HG03342 (cell line): ENCODE data around the gene DGKA.
A peak's percentile ranks its signal among the peaks of the same experiment; 100 is the strongest.

ENCODE experiments used
- ATAC-seq: cut with Tn5 transposase; IDR thresholded peaks from one replicate; pipeline ENCODE4 v1.9.1; 2021; ENCODE audit warnings: mild to moderate bottlenecking, moderate library complexity; ENCODE audit not compliant: unreplicated experiment

Gene DGKA

GRCh38 chr12:55931317-55931779 is 386 bp downstream of the DGKA start:
- ATAC-seq = no peak

GRCh38 chr12:55931780-55932550 is 1.0 kb downstream of the DGKA start:
- ATAC-seq = no peak

- ATAC-seq = no peak
These were observed 1.6 kb downstream of the DGKA start for GRCh38 chr12:55932551-55932910.

DNA sequence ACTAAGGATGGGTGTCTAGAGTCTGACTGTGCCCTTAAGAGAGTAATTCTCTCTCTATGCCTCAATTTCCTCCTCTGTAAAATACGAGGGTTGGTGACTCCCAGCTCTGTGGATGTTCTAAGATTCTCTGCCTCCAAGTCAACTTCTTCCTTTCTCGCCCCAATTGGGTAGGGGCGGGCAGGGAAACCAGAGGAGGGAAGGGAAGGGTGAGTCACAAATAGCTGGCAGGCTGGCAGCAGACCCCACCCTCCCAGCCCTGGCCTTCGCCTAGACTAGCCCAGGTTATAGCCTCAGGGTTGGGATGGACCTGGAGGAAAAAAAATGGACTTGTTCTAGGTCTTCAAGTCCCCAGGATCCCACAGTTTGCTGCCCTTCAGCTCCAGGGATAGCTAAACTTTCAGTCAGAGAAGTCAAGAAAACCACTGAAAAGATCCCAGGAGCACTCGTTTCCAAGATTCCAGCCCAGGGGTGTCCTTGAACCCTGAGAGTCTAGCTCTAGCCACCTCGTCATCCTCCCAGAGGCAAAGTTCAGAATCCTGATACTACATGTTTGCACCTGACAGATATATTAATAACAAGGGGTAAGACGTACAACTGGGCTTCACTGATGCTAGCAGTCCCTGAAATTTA is 2.3 kb downstream of the DGKA start:
- no peak for ATAC-seq

DNA sequence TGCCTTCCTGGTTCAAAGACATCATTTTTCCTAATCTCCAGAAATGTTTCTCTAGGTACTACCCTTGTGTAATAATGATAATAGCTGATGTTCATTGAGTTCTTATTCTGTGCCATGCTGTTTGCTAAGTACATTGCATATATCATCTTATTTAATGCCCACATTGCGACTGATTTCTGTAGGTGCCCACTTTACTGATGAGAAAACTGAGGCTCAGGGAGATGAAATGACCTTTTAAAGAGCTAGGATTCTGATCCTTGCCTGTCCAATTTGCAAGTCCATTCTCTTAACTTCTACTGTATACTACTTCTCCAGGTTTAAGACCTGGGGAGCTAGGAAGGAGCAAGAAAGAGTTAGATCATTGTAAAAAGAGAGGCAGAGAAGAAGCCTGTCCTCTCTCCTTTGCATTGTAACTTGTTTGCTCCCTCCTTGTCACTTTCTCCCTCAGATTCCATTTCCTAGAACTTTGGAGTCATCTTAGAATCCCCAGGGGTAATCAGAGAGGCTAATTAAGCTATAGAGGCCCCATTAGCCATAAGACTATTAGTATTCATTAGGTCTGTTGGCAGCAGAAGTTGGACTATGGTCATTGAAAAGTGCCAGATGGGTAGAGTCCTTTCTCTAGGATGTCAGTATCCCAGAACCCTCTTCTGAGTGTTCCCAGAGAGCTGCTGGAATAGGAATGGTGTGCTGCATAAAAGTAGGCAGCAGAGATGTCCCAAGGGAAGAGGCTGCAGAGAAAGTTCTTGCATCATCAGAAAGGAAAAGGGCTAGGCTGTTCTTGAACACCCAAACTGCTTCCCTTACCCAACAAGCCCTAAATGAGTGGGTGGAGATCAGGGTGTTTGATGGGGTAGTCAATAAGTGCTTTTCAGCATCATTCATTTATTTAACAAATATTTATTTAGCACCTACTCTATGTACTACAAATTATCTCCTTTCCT is 3.1 kb downstream of the DGKA start:
- no peak for ATAC-seq

DNA sequence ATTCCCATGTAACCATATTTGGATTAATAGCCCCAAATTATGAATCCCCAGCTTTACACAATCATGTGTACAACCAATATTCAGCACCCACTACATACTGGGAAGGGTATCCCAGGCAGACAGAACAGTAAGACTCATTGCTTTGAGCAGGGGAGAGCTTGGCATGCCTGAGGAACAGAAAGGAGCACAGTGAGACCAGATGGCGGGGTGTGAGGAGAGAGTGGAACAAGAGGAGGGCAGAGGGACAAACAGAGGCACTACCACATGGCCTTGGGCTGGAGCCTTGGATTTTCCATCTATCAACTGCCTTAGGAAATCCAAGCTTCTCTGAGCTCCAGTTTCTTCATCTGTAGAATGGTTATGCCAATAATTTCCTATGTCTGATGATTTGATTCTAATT is 3.8 kb downstream of the DGKA start:
- ATAC-seq = no peak

- ATAC-seq = no peak
These were observed 4.8 kb downstream of the DGKA start for GRCh38 chr12:55935738-55936151.

DNA sequence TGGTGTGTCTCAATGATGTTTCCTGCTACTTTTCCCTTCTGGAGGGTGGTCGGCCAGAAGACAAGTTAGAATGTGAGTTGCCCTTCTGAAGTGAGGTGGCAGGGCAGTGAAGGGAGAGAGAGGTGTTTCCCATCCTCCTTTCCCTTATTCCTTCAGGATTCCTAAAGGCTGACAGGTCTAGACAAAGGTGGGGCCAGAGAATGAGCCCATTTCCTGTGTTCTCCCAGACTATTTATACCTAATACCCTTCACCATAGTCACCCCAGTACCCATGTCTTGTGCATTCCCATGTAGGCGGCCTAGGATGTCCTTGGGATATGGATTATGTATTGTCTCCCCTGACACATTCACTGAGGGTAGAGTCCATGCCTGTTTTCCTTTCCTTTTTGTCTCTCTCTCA is 7.0 kb downstream of the DGKA start:
- ATAC-seq = no peak

DNA sequence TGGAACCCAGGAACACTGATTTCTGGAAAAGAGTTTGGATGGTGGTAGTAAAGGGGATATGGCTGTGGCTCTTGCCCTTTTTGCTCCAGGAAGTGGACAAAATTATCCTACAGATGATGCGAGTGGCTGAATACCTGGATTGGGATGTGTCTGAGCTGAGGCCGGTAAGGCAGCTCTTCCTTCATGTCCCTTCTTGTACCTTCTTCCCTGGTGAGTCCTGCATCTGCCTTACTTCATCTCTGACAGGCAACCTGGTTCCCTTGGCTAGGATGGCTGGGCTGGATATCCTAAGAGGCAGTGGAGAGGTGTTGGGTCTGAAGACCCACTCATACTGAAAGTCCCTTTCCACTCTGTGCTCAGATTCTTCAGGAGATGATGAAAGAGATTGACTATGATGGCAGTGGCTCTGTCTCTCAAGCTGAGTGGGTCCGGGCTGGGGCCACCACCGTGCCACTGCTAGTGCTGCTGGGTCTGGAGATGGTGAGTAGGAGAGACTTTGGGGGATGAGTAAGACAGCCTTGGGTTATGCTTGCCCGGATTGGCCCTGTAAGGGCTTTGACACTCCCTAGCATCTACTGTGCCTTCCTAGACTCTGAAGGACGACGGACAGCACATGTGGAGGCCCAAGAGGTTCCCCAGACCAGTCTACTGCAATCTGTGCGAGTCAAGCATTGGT is 8.0 kb downstream of the DGKA start:
- no peak for ATAC-seq

- ATAC-seq = peak; percentile 99
These were observed 9.2 kb downstream of the DGKA start for GRCh38 chr12:55940065-55940732.

- ATAC-seq = no peak
These were observed 11.1 kb downstream of the DGKA start for GRCh38 chr12:55942055-55942454.

- no peak for ATAC-seq
These were observed 11.7 kb downstream of the DGKA start for GRCh38 chr12:55942577-55943136.

DNA sequence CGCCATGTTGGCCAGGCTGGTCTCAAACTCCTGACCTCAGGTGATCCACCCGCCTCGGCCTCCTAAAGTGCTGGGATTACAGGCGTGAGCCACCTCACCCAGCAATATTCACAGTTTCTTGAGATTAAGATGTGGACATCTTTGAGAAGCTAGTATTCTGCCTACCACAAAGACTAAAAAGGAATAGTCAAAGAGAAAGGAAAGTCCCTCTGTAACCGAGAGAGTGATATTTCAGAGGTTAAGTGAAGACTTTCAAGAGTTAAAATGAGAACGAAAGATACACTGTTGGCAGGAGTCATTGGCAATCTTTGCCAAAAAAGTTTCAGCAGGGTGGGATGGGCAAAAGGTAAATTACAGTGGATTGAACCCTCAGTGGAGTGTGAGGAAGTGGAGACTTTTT is 15.6 kb downstream of the DGKA start:
- ATAC-seq = no peak

DNA sequence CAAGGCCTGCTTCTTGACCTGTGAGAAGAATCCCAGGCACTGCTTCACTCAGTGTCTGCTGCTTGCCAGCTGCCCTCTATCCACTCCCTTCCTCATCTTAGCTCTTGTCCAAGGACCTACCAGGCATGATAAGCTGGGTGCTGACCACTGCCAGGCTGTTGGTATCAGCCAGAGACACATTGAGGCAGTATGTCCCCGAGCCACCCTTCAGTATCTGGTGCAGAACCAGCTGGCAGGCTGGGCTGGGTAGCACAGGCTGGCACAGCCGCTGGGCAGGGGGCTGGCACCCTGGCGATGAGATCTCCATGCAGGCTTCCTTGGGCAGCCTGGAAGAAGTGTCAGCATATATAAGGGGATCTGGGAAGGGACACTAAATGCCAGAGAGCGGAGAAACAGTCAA is 24.4 kb downstream of the DGKA start:
- no peak for ATAC-seq

GRCh38 chr12:55955800-55956508 is 25.0 kb downstream of the DGKA start:
- no peak for ATAC-seq

- no peak for ATAC-seq
These were observed 26.3 kb downstream of the DGKA start for GRCh38 chr12:55957106-55957859.

DNA sequence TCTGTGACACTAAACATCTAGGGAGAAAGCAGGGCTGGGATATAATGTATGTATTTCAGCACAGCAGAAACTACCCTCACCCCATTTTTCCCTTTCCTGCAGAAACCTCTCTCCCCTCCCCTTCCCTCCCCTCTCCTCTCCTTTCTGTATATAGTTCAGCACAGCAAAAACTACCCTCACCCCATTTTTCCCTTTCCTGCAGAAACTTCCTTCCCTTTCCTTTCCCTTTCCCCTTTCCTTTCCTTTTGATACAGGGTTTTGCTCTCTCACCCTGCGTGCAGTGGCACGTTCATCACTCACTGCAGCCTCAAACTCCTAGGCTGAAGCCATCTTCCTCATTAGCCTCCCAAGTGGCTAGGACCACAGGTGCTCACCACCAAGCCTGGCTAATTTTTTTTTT is 32.8 kb downstream of the DGKA start:
- no peak for ATAC-seq

- no peak for ATAC-seq
These were observed 34.3 kb downstream of the DGKA start for GRCh38 chr12:55965240-55965639.

- ATAC-seq = no peak
These were observed 35.0 kb downstream of the DGKA start, which contains the start of gene PMEL for GRCh38 chr12:55965941-55966407. Gene PMEL (minus strand): TSS chr12:55966042. CDS start chr12:55966011, 31 bp downstream.
